ENCODE measurements around the gene SYDE1. TPM values are rescaled to one million over a fixed set of nuclear protein-coding genes. Genes with fewer than 3 reads are reported as not detected.
"Not testable (repeated sequence)": the region's sequence is repeated elsewhere in the genome, so short reads cannot be mapped to it uniquely, and the experiment has no call there.

Gene SYDE1, protein sequence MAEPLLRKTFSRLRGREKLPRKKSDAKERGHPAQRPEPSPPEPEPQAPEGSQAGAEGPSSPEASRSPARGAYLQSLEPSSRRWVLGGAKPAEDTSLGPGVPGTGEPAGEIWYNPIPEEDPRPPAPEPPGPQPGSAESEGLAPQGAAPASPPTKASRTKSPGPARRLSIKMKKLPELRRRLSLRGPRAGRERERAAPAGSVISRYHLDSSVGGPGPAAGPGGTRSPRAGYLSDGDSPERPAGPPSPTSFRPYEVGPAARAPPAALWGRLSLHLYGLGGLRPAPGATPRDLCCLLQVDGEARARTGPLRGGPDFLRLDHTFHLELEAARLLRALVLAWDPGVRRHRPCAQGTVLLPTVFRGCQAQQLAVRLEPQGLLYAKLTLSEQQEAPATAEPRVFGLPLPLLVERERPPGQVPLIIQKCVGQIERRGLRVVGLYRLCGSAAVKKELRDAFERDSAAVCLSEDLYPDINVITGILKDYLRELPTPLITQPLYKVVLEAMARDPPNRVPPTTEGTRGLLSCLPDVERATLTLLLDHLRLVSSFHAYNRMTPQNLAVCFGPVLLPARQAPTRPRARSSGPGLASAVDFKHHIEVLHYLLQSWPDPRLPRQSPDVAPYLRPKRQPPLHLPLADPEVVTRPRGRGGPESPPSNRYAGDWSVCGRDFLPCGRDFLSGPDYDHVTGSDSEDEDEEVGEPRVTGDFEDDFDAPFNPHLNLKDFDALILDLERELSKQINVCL
- total RNA-seq (10.9 TPM), polyA plus RNA-seq (ENCODE audit: insufficient read depth in 1 of 8, insufficient read length in 8 of 8, low replicate concordance in 1 of 8) (10 to 100 TPM; 14.9 to 26.0 (median 19.2) TPM)
- long read RNA-seq, donor 1, partial matches to known transcripts: 0 of 3 reads
- long read RNA-seq, donor 1, other reads (novel, unspliced or antisense): 0 of 3 reads
- long read RNA-seq, donor 2: 0 reads
- long read RNA-seq, donor 3, partial matches to known transcripts: 0 of 4 reads
- long read RNA-seq, donor 3, other reads (novel, unspliced or antisense): 0 of 4 reads
- long read RNA-seq, donor 4, partial matches to known transcripts: 0 of 11 reads
- long read RNA-seq, donor 4, other reads (novel, unspliced or antisense): 6 of 11 reads
- long read RNA-seq, donor 5, transcript SYDE1-201 (8 exons, 3,264 nt): major isoform, 10 of 13 reads
- long read RNA-seq, donor 5, partial matches to known transcripts: 0 of 13 reads
- long read RNA-seq, donor 5, other reads (novel, unspliced or antisense): 0 of 13 reads
- long read RNA-seq, donor 6, partial matches to known transcripts: 0 of 8 reads
- long read RNA-seq, donor 6, other reads (novel, unspliced or antisense): 0 of 8 reads
- long read RNA-seq, donor 7, transcript SYDE1-201 (8 exons, 3,264 nt): major isoform, 6 of 8 reads
- long read RNA-seq, donor 7, partial matches to known transcripts: 0 of 8 reads
- long read RNA-seq, donor 7, other reads (novel, unspliced or antisense): 0 of 8 reads
- long read RNA-seq, donor 8, partial matches to known transcripts: 0 of 1 reads
- long read RNA-seq, donor 8, other reads (novel, unspliced or antisense): 0 of 1 reads
- long read RNA-seq, donor 9, partial matches to known transcripts: 6 of 13 reads
- long read RNA-seq, donor 9, other reads (novel, unspliced or antisense): 5 of 13 reads
- long read RNA-seq, donor 10, partial matches to known transcripts: 0 of 5 reads
- long read RNA-seq, donor 10, other reads (novel, unspliced or antisense): 0 of 5 reads
- long read RNA-seq, donor 11, partial matches to known transcripts: 8 of 13 reads
- long read RNA-seq, donor 11, other reads (novel, unspliced or antisense): 0 of 13 reads

- WGBS (ENCODE audit: insufficient coverage): under 1% methylated on average over 56 of the region's 78 CpGs
- peak; percentile 86 for DNase-seq
- Histone ChIP-seq H3K27me3 (ENCODE audit: control insufficient read depth, insufficient read depth, low read length) (no peaks in the 10 kb centered on the region), H3K36me3 (ENCODE audit: control insufficient read depth, insufficient read depth, low read length) (peaks cover 31% of the 10 kb centered on the region), H3K4me1 (ENCODE audit: control insufficient read depth, insufficient read depth, low read length) (peaks cover 15% of the 10 kb centered on the region), H3K27ac (ENCODE audit: low read length) (peak within 1 kb of the TSS; percentile 76), H3K9me3 (replicated peaks; ENCODE audit: control insufficient read depth, low read depth, low read length) (peaks cover 10% of the 10 kb centered on the region), H3K4me3 (ENCODE audit: low read length) (peak within 1 kb of the TSS; percentile 83)
Observed at GRCh38 chr19:15107061-15108010, at the start of gene SYDE1. Gene SYDE1 (plus strand): TSS chr19:15107401. CDS start chr19:15107434, 33 bp downstream.

- 78% methylated on average over 8 of the region's 12 CpGs for WGBS (ENCODE audit: insufficient coverage)
- H3K4me1 ChIP-seq (ENCODE audit: control insufficient read depth, insufficient read depth, low read length): no peaks in the 10 kb centered on the region
- DNase-seq: no peak
- no peaks in the 10 kb centered on the region for H3K36me3 ChIP-seq (ENCODE audit: control insufficient read depth, insufficient read depth, low read length)
- H3K9me3 ChIP-seq (replicated peaks; ENCODE audit: control insufficient read depth, low read depth, low read length): no peaks in the 10 kb centered on the region
- H3K4me3 ChIP-seq (ENCODE audit: low read length): no peak overlapping the region
- H3K27ac ChIP-seq (ENCODE audit: low read length): no peak overlapping the region
- H3K27me3 ChIP-seq (ENCODE audit: control insufficient read depth, insufficient read depth, low read length): no peaks in the 10 kb centered on the region
Observed at GRCh38 chr19:15062036-15062435, 45.2 kb upstream of the SYDE1 start.

- H3K27me3 ChIP-seq (ENCODE audit: control insufficient read depth, insufficient read depth, low read length); H3K27ac ChIP-seq (ENCODE audit: low read length); H3K4me3 ChIP-seq (ENCODE audit: low read length); H3K9me3 ChIP-seq (replicated peaks; ENCODE audit: control insufficient read depth, low read depth, low read length); H3K36me3 ChIP-seq (ENCODE audit: control insufficient read depth, insufficient read depth, low read length); H3K4me1 ChIP-seq (ENCODE audit: control insufficient read depth, insufficient read depth, low read length); DNase-seq: not testable (repeated sequence)
- WGBS (ENCODE audit: insufficient coverage): 62% methylated on average over 4 of the region's 4 CpGs
Observed at GRCh38 chr19:15070386-15070785, 36.8 kb upstream of the SYDE1 start.

DNA sequence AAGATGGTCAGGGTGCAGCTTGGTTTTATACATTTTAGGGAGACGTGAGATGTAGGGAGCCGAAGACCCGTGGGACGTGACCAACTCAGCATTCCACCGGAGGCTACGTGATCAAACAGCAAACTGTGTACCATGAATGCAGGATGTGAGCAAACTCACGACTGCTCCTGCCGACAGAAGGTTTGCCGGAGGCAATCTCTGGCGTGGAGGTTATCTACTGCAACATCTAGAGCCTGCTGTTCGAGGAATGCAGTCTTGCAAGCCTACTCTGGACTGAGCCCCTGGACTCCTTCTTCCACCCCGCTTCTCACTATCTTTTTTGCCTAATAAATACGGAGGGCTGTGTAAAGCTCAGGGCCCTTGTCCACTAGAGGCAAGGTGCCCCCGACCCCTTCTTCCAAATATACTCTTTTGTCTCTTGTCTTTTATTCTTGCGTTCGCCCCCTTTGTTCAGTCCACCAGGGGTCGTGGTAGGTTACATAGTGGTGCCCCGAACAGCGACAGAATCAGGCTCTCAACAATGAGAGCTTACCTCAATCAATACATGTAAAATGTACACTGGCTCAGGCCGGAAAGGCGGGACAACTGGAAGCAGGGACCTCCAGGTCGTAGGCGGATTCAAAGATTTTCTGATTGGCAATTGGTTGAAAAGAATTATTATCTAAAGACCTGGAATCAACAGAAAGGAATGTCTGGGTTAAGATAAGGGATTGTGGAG, 34.1 kb upstream of the SYDE1 start:
- H3K36me3 ChIP-seq (ENCODE audit: control insufficient read depth, insufficient read depth, low read length): no peaks in the 10 kb centered on the region
- no peaks in the 10 kb centered on the region for H3K9me3 ChIP-seq (replicated peaks; ENCODE audit: control insufficient read depth, low read depth, low read length)
- no peak for DNase-seq
- no peak overlapping the region for H3K4me3 ChIP-seq (ENCODE audit: low read length)
- H3K27me3 ChIP-seq (ENCODE audit: control insufficient read depth, insufficient read depth, low read length): no peaks in the 10 kb centered on the region
- no peak overlapping the region for H3K27ac ChIP-seq (ENCODE audit: low read length)
- 79% methylated on average over 16 of the region's 23 CpGs for WGBS (ENCODE audit: insufficient coverage)
- H3K4me1 ChIP-seq (ENCODE audit: control insufficient read depth, insufficient read depth, low read length): no peaks in the 10 kb centered on the region

- Histone ChIP-seq H3K27ac (ENCODE audit: low read length) (no peak overlapping the region), H3K36me3 (ENCODE audit: control insufficient read depth, insufficient read depth, low read length) (no peaks in the 10 kb centered on the region), H3K9me3 (replicated peaks; ENCODE audit: control insufficient read depth, low read depth, low read length) (no peaks in the 10 kb centered on the region), H3K4me3 (ENCODE audit: low read length) (no peak overlapping the region), H3K27me3 (ENCODE audit: control insufficient read depth, insufficient read depth, low read length) (no peaks in the 10 kb centered on the region), H3K4me1 (ENCODE audit: control insufficient read depth, insufficient read depth, low read length) (no peaks in the 10 kb centered on the region)
- 69% methylated on average over 1 of the region's 2 CpGs for WGBS (ENCODE audit: insufficient coverage)
- DNase-seq: no peak
Observed at GRCh38 chr19:15074371-15074770, 32.8 kb upstream of the SYDE1 start.

- Histone ChIP-seq H3K27ac (ENCODE audit: low read length) (no peak overlapping the region), H3K9me3 (replicated peaks; ENCODE audit: control insufficient read depth, low read depth, low read length) (no peaks in the 10 kb centered on the region), H3K27me3 (ENCODE audit: control insufficient read depth, insufficient read depth, low read length) (no peaks in the 10 kb centered on the region), H3K36me3 (ENCODE audit: control insufficient read depth, insufficient read depth, low read length) (no peaks in the 10 kb centered on the region), H3K4me1 (ENCODE audit: control insufficient read depth, insufficient read depth, low read length) (no peaks in the 10 kb centered on the region), H3K4me3 (ENCODE audit: low read length) (no peak overlapping the region)
- DNase-seq: no peak
- WGBS (ENCODE audit: insufficient coverage): no CpG with 5 or more reads among the region's 4 CpGs
Observed at GRCh38 chr19:15075806-15076205, 31.4 kb upstream of the SYDE1 start.

DNA sequence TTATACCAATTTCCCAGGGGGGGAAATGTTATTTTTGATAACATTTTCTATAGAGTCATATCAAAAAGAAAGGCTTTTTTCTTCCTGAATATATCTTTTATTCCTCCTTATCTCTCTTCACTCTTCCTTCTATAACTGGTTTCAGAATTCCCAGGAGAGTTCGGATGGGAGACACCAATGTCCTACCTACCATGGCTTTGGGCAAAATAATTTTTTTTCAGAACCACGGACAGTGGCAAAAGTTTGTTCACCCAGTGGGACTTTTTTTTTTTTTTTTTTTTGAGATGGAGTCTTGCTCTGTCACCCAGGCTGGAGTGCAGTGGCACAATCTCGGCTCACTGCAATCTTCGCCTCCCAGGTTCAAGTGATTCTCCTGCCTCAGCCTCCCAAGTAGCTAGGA, 27.2 kb upstream of the SYDE1 start:
- no CpG with 5 or more reads among the region's 4 CpGs for WGBS (ENCODE audit: insufficient coverage)
- H3K9me3 ChIP-seq (replicated peaks; ENCODE audit: control insufficient read depth, low read depth, low read length); H3K27me3 ChIP-seq (ENCODE audit: control insufficient read depth, insufficient read depth, low read length): not testable (repeated sequence)

GRCh38 chr19:15081911-15082310, 25.3 kb upstream of the SYDE1 start, which contains the start of gene OR1I1:
Gene OR1I1 (plus strand): TSS chr19:15082211. CDS start chr19:15087066, 4,855 bp downstream.
- no peak for DNase-seq
- Histone ChIP-seq H3K9me3 (replicated peaks; ENCODE audit: control insufficient read depth, low read depth, low read length) (no peaks in the 10 kb centered on the region), H3K36me3 (ENCODE audit: control insufficient read depth, insufficient read depth, low read length) (no peaks in the 10 kb centered on the region), H3K4me3 (ENCODE audit: low read length) (no peak within 1 kb of the TSS), H3K27ac (ENCODE audit: low read length) (no peak within 1 kb of the TSS), H3K27me3 (ENCODE audit: control insufficient read depth, insufficient read depth, low read length) (peaks cover 8% of the 10 kb centered on the region), H3K4me1 (ENCODE audit: control insufficient read depth, insufficient read depth, low read length) (no peaks in the 10 kb centered on the region)
- 40% methylated on average over 1 of the region's 6 CpGs for WGBS (ENCODE audit: insufficient coverage)

More for the DNA sequence above, 27.2 kb upstream of the SYDE1 start:
- H3K4me3 ChIP-seq (ENCODE audit: low read length); H3K4me1 ChIP-seq (ENCODE audit: control insufficient read depth, insufficient read depth, low read length); H3K27ac ChIP-seq (ENCODE audit: low read length); DNase-seq; H3K36me3 ChIP-seq (ENCODE audit: control insufficient read depth, insufficient read depth, low read length): not testable (repeated sequence)
